CD4-positive, alpha-beta T cell treated with Interleukin-17A for 1 hour (primary cell): Measurements from ENCODE around the gene STOML2.

Experiments
- DNase-seq: peaks from one replicate; pipeline ENCODE4 v3.0.0-alpha.2; 2020

The STOML2 gene

DNA sequence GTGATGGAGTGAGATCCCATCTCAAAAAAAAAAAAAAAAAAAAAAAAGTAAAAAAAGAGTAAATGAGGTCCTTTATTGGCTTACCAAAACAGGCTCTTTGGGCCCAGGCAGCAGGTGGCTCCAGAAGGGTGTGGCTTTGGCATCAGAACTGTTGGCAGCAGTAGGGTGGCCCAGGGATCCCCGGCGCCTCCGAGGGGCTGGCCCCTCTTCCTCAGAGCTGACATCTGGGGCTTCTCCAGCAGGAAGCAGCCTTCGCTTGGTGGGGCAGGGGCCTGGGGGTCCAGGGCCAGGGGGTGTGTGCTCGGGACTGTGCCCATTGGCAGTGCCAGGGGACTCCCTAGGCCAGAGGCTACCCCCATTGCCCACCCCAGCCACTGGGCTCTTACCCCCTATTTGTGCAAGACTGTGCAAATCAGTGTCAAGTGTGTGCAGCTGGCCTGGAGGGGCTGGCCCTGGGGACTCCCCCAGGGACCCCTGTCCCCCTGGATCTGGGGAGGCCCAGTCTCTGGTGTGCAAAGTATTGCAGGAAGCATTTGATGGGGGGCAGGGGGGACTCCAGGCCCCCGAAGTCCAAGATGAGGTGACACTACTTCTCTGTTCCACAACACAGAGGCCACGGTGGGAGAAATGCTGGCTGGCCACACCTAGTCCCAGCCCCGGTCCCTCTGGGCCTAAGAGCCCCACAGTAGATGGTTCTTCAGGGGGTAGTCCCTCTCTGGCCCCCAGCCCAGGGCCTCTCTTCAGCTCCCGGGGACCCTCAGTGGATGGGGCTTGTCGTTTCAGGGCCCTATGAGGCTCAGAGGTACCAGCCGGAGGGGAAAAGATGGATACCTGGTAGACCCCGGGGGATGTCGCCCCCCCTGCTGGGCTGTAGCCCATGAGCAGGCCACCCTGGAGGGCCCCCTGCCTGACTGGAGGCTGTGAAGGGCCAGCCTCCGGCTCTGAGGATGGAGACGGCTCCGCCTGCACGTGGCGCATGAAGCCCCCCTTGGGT is 4.7 kb upstream of the STOML2 start:
- DNase-seq, result no peak

- DNase-seq, result no peak
Observed at GRCh38 chr9:35106343-35106730, 3.4 kb upstream of the STOML2 start.

- no peak for DNase-seq
Observed at GRCh38 chr9:35105571-35106342, 2.8 kb upstream of the STOML2 start.

DNA sequence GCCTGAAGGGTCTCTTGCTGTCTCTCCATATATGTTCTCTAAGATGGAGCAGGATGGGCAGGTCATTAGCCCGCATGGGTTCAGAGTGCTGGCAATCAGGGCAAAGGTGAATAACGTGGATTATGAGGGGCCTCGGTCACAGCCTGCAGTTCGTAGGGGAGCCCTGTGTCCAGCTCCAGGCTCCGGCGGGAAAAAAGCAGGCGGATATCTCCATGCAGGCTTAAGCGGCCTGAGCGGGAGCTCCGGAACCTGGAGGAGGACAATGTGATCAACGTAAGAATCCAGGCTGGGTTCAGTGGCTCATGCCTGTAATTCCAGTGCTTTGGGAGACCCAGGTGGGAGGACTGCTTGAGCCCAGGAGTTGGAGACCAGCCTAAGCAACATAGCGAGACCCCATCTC is 2.2 kb upstream of the STOML2 start:
- DNase-seq, result no peak

- no peak for DNase-seq
Observed at GRCh38 chr9:35104586-35104985, 1.7 kb upstream of the STOML2 start.

GRCh38 chr9:35103660-35104191 is 795 bp upstream of the STOML2 start:
- DNase-seq, result no peak

- DNase-seq, result no peak
Observed at GRCh38 chr9:35102465-35102768, 514 bp downstream of the STOML2 start.

- DNase-seq, result no peak
Observed at GRCh38 chr9:35097573-35097972, 5.4 kb downstream of the STOML2 start.

- DNase-seq, result peak; percentile 90
Observed at GRCh38 chr9:35096035-35096849, 6.7 kb downstream of the STOML2 start, which contains the start of gene PIGO. Gene PIGO, minus strand, starts transcription at chr9:35096591. Its CDS starts 1,026 bp downstream, at chr9:35095565.

DNA sequence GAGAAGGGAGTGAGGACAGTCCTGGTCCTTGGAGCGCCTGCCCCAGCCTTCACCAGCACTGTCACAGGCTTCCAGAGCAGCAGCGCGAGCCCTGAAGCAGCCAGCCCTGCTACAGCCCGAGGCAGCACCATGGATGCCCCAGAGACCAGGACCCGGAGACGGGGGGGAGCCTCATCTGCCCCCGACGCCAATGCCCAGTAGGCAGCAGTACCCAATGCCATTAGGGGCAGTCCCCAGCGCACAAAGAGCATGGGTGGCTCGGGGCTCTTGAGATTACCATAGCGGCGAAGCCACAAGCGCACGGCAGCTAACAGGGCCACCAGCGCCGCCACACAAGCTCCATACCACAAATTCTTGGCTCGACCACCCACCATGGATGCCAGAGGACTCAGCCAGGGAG is 11.4 kb downstream of the STOML2 start:
- DNase-seq, result no peak

DNA sequence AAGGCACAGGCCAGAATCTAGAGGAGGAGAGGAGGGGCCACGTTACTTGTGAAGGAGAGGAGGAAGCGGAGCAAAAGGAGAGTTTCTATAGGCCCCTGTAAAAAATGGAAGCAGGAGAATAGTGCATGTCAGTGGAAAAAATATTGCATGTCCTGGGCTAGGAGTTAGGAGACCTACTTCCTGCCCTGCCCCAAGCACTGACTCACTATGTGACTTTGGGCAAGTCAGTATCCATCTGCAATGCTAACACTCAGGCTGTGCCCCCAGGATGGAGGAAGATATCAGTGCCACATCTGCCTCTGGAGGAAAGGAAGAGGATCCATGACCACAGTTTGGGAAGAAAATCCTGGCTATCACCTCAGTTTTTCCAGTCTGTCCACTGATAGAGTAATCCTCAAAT is 13.5 kb downstream of the STOML2 start:
- DNase-seq, result no peak

- DNase-seq, result no peak
Observed at GRCh38 chr9:35085078-35085477, 17.9 kb downstream of the STOML2 start.

- peak; percentile 85 for DNase-seq
Observed at GRCh38 chr9:35079426-35080341, 23.2 kb downstream of the STOML2 start, which contains the start of gene FANCG. Gene FANCG, minus strand, starts transcription at chr9:35079942. Its CDS starts 418 bp downstream, at chr9:35079524.

DNA sequence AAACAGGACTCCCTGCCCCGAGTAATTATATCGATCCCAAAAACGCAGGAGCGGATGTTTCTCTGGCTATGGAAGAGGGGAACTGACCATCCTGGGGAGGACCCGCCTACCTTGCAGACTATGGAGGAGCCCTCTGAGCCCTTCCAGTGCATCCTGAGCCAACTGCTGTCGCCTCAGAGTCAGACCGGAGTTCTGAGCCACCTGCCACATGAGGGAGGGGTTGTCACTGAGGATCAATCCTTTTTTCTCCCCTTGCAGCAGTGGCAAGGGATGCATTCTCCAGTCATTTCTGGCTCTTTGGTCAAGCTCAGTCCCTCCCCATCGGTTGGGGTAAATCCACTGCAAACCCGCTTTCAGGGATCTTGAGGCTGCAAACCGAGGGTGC is 23.9 kb downstream of the STOML2 start:
- no peak for DNase-seq

- no peak for DNase-seq
Observed at GRCh38 chr9:35078066-35078465, 24.9 kb downstream of the STOML2 start.

- no peak for DNase-seq
Observed at GRCh38 chr9:35076848-35077247, 26.1 kb downstream of the STOML2 start.

DNA sequence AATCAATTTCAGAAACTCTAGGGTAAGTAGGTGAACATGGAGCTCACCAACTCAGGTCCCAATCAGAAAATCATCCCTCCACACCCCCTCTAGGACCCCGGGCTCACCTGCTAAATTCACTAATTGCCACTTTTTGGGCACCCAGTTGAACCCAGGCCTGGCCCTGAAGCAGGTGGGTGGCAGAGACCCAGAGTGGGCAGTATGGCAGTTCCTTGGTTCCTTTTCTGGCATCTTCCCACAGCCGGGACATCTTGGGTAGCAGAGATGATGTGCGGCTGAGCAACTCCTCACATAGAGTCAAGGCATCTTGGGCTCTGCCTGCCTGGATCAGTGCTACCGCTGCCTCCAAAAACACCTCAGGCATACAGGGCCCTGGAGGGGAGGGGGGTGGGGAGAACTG is 27.6 kb downstream of the STOML2 start:
- no peak for DNase-seq

- no peak for DNase-seq
Observed at GRCh38 chr9:35074791-35075190, 28.1 kb downstream of the STOML2 start.

DNA sequence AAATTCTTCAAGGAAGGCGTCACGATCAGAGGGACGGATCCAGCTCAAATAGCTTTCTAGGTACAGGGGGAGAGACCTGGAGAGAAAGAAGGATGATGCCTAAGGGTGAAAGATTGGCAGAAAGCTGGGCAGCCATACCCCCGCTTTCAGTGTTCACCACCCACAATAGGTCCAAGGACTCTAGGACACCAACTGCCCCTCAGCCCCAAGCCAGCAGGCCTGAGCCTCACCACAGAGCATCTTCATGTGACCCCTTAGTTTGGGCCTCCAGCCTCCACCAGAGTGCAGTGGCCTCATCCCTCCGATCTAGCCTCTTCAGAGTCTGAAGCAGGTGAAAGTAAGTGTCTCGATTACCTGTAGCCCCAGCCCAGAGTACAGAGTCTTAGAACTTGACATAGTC is 28.8 kb downstream of the STOML2 start:
- DNase-seq, result no peak

GRCh38 chr9:35073279-35073612 is 29.7 kb downstream of the STOML2 start:
- DNase-seq, result no peak

DNA sequence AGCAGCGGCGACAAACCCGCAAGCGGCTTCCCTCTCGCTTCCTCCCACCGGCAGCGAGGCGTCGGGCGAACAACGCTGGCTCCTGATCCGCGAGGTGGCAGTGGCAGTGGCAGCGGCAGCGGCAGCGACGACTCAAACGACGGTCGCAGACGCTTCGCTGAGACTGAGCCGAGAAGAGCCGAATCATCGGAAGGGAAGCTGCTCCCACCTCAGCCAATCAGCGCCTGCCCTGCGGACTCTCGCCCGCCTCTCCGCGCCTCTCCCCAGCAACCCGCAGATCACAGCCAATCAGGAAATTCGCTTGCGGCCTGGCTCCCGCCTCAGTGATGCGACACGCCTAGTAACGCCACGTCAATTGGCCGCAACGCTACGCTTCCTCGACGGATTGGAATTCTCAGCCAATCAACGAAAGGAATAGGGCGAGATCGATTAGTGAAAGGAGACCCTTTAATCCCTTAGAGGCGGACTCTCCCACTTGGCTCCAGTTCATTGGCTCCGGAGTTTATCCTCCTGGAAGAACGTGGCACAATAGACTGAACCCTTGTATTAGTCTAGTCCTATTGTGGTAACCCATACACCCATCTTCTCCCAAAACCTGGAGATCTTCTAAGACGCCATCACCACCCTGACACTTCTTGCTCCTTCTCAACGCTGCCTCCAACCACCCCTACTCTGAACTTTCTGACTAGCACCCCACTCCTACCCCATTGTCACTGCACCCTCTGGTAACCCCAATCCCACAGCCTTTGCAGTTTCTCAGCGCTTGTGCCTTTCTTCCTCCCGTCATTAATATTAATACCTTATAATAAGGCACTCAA is 30.3 kb downstream of the STOML2 start, which contains the start of gene VCP:
VCP (minus strand) TSS at position 165 of the 818 bp plus-strand sequence. CDS start 272 bp downstream, outside the sequence.
- peak; percentile 99 for DNase-seq
